DOHH2 (cell line): ENCODE results near the gene JCHAIN.
"Not testable (repeated sequence)": the region's sequence is repeated elsewhere in the genome, so short reads cannot be mapped to it uniquely, and the experiment has no call there.

Experiments
- H3F3A ChIP-seq: fragments of 200-600 bp; sonication (generic), shearing (Covaris generic); 2 replicates; pipeline ENCODE4 v1.6.0; 2016; ENCODE audit warnings: antibody characterized with exemption, mild to moderate bottlenecking; ENCODE audit not compliant: control insufficient read depth, insufficient read depth
- H3K27ac ChIP-seq: fragments of 200-600 bp; sonication (generic); 2 replicates; pipeline ENCODE4 v1.5.1; 2014; ENCODE audit warnings: low read depth, mild to moderate bottlenecking, low read length, moderate library complexity
- H3K27me3 ChIP-seq: fragments of 200-600 bp; sonication (generic); 2 replicates; pipeline ENCODE4 v1.6.1; 2014; ENCODE audit warnings: mild to moderate bottlenecking, low read length, mixed read lengths; ENCODE audit not compliant: control insufficient read depth
- H3K36me3 ChIP-seq: fragments of 200-600 bp; sonication (generic); 2 replicates; pipeline ENCODE4 v1.6.1; 2014; ENCODE audit warnings: mild to moderate bottlenecking, low read length, moderate library complexity, mixed read lengths; ENCODE audit not compliant: control insufficient read depth
- H3K4me1 ChIP-seq: fragments of 200-600 bp; sonication (generic); 2 replicates; pipeline ENCODE4 v1.6.1; 2014; ENCODE audit warnings: mild to moderate bottlenecking, low read length, mixed read lengths; ENCODE audit not compliant: control insufficient read depth
- H3K4me2 ChIP-seq: fragments of 200-600 bp; sonication (generic); 2 replicates; pipeline ENCODE4 v1.6.0; 2014; ENCODE audit warnings: mild to moderate bottlenecking, low read length, moderate library complexity
- H3K4me3 ChIP-seq: fragments of 200-600 bp; sonication (generic); 2 replicates; pipeline ENCODE4 v1.5.1; 2014; ENCODE audit warnings: mild to moderate bottlenecking, low read length, mixed read lengths
- H3K79me2 ChIP-seq: fragments of 200-600 bp; sonication (generic); 2 replicates; pipeline ENCODE4 v1.6.1; 2014; ENCODE audit warnings: mild to moderate bottlenecking, low read length, mixed read lengths; ENCODE audit not compliant: control insufficient read depth
- H3K9me2 ChIP-seq: fragments of 200-600 bp; sonication (generic); replicated peaks from 2 replicates; pipeline ENCODE4 v1.6.1; 2014; ENCODE audit warnings: mild to moderate bottlenecking, low read length, mixed read lengths; ENCODE audit not compliant: control insufficient read depth
- H3K9me3 ChIP-seq: fragments of 200-600 bp; sonication (generic); 2 replicates; pipeline ENCODE4 v1.6.1; 2014; ENCODE audit warnings: antibody characterized with exemption, low read length, mixed read lengths; ENCODE audit not compliant: control insufficient read depth, insufficient read depth
- H4K20me1 ChIP-seq: fragments of 200-600 bp; sonication (generic); 2 replicates; pipeline ENCODE4 v1.6.0; 2014; ENCODE audit warnings: low read depth, mild to moderate bottlenecking, antibody characterized with exemption, low read length, moderate library complexity; ENCODE audit not compliant: control insufficient read depth, insufficient read depth
- CTCF ChIP-seq: fragments of 200-600 bp; sonication (generic); IDR thresholded peaks from one replicate; pipeline ENCODE4 v1.5.1; 2014; ENCODE audit warnings: antibody characterized with exemption, mild to moderate bottlenecking, low read depth, low read length; ENCODE audit not compliant: poor library complexity, severe bottlenecking
- EZH2phosphoT487 ChIP-seq: fragments of 200-600 bp; sonication (generic); IDR thresholded peaks from 2 replicates; pipeline ENCODE4 v1.6.1; 2017; ENCODE audit warnings: borderline replicate concordance, mild to moderate bottlenecking, antibody characterized with exemption, low read length, moderate library complexity, mixed read lengths

Gene JCHAIN

GRCh38 chr4:70670332-70671014 is 4.2 kb upstream of the JCHAIN start:
- peaks cover 82% of the 10 kb centered on the region for H3K4me1 ChIP-seq
- peak overlapping the region; percentile 85 for H3K4me3 ChIP-seq
- peak overlapping the region; percentile 98 for H3K4me2 ChIP-seq

GRCh38 chr4:70667740-70668535 is 1.6 kb upstream of the JCHAIN start:
- Histone ChIP-seq H3K79me2 (peaks cover 96% of the 10 kb centered on the region), H3K9me3 (no peaks in the 10 kb centered on the region), H3K27me3 (no peaks in the 10 kb centered on the region), H3K4me3 (peak overlapping the region; percentile 85), H3K9me2 (no peaks in the 10 kb centered on the region), H3F3A (peaks cover 66% of the 10 kb centered on the region), H3K4me2 (peak overlapping the region; percentile 98), H3K27ac (peak overlapping the region; percentile 99), H3K36me3 (peaks cover 41% of the 10 kb centered on the region), H4K20me1 (no peaks in the 10 kb centered on the region), H3K4me1 (peaks cover 57% of the 10 kb centered on the region)
- TF ChIP-seq EZH2phosphoT487 (no peak), CTCF (no peak)

More at GRCh38 chr4:70670332-70671014, 4.2 kb upstream of the JCHAIN start:
- H3K9me3 ChIP-seq = no peaks in the 10 kb centered on the region
- no peaks in the 10 kb centered on the region for H3K9me2 ChIP-seq
- H4K20me1 ChIP-seq = no peaks in the 10 kb centered on the region
- H3K36me3 ChIP-seq = peaks cover 16% of the 10 kb centered on the region
- H3K79me2 ChIP-seq = peaks cover 91% of the 10 kb centered on the region
- no peaks in the 10 kb centered on the region for H3K27me3 ChIP-seq
- H3F3A ChIP-seq = peaks cover 54% of the 10 kb centered on the region
- peak overlapping the region; percentile 99 for H3K27ac ChIP-seq
- TF ChIP-seq EZH2phosphoT487 (no peak), CTCF (no peak)

GRCh38 chr4:70661309-70661922 is 4.9 kb downstream of the JCHAIN start:
- not testable (repeated sequence) for H3K27me3 ChIP-seq, H3K9me3 ChIP-seq, H3K9me2 ChIP-seq
- H3K27ac ChIP-seq = peak overlapping the region; percentile 99
- H3K4me1 ChIP-seq = peaks cover 44% of the 10 kb centered on the region
- H3K4me3 ChIP-seq = peak overlapping the region; percentile 85
- peak overlapping the region; percentile 70 for H3K4me2 ChIP-seq
- H3F3A ChIP-seq = peaks cover 79% of the 10 kb centered on the region
- H3K36me3 ChIP-seq = peaks cover 98% of the 10 kb centered on the region
- peaks cover 22% of the 10 kb centered on the region for H4K20me1 ChIP-seq
- H3K79me2 ChIP-seq = peaks cover 94% of the 10 kb centered on the region
